ENCODE measurements around the gene TMX1.

Gene TMX1

DNA sequence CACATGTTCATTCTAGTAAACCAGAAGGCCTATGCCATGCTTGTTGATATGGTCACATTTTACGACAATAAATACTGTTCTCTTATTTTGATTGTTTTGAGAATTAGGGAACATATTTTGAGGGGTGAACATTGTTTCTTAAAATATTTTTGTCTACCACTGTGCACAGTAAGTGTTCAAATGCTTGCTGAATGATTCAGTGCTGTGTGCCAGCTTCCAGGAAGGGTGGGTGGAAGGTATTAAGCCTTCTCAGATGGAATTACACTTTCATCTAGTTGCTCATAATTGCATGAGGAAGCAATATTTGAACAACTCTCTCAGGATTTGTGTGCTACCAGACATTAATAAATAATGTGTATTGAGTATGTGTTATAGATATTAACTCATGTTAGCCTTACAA lies 15.5 kb upstream of the TMX1 start:
- no peak for DNase-seq (ENCODE audit: insufficient read length, low spot score)
- FAIRE-seq: no peak
- TF ChIP-seq CTCF (IDR thresholded peaks at IDR 0.05; ENCODE audit: insufficient read depth, missing control alignments): no peak

DNA sequence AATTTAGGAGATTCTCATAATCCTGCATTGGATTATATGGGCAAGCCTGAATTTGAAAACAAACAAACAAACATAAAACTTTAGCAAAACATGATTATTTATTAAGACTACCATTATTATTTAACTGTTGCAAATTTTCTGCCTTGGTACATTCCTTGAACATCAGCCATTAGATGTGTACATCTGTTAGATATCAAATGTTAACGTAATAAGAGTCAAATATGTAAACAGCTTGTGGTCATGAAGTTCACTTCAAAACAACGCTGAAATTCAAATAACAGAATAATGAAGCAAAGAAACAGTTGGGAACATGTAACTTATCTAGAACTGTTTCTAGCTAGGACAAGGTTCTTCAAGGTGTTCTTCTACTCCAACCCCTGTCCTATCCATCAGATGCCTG lies 14.3 kb upstream of the TMX1 start:
- no peak for DNase-seq (ENCODE audit: insufficient read length, low spot score)
- no peak for FAIRE-seq
- no peak for TF ChIP-seq CTCF (IDR thresholded peaks at IDR 0.05; ENCODE audit: insufficient read depth, missing control alignments)

DNA sequence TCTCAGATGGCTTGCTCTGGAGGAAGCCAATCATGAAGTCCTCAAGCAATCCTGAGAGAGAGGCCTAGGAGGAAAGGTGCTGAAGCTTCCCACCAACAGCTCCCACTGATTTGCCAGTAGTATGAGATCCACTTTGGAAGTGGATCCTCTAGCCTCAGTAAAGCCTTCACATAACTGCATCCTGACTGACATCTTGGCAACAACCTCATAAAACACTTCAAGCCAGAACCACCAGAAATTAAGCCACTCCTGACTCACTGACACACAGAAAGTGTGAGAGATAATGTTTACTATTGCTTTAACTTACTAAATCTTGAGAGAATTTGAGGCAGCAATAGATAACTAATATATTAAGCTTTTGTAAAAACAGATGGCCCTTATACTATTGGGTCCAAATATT lies 11.7 kb upstream of the TMX1 start:
- no peak for FAIRE-seq
- no peak for DNase-seq (ENCODE audit: insufficient read length, low spot score)
- TF ChIP-seq CTCF (IDR thresholded peaks at IDR 0.05; ENCODE audit: insufficient read depth, missing control alignments): no peak

- DNase-seq (ENCODE audit: insufficient read length, low spot score) (no peak), FAIRE-seq (no peak)
- no peak for TF ChIP-seq CTCF (IDR thresholded peaks at IDR 0.05; ENCODE audit: insufficient read depth, missing control alignments)
Observed at GRCh38 chr14:51228890-51229289, 11.2 kb upstream of the TMX1 start.

DNA sequence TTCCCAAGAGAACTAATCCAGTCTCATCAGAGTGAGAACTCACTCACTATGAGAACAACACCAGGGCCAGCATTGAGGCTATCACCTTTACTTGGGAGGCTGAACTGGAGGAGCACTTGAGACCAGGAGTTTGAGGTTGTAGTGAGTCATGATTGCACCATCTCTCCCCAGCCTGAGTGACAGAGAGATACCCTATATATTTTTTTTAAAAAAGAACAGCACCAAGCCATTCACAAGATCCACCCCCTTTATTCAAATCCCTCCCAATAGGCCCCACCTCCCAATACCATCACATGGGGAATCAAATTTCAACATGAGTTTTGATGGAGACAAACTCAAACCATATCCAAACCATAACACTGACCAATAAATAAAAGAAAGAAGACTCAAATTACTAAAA lies 3.7 kb upstream of the TMX1 start:
- DNase-seq (ENCODE audit: insufficient read length, low spot score): no peak
- FAIRE-seq: no peak
- no peak for TF ChIP-seq CTCF (IDR thresholded peaks at IDR 0.05; ENCODE audit: insufficient read depth, missing control alignments)

- FAIRE-seq (no peak), DNase-seq (ENCODE audit: insufficient read length, low spot score) (no peak)
- no peak for TF ChIP-seq CTCF (IDR thresholded peaks at IDR 0.05; ENCODE audit: insufficient read depth, missing control alignments)
Observed at GRCh38 chr14:51240804-51241380, 845 bp downstream of the TMX1 start.

GRCh38 chr14:51242545-51243490 lies 2.8 kb downstream of the TMX1 start:
- FAIRE-seq: no peak
- DNase-seq (ENCODE audit: insufficient read length, low spot score): no peak
- TF ChIP-seq CTCF (IDR thresholded peaks at IDR 0.05; ENCODE audit: insufficient read depth, missing control alignments): peak; percentile 12
